GM10266 (cell line): ENCODE data around the gene PARD6G.

Experiments
- DNase-seq: peaks from one replicate; pipeline ENCODE4 v3.0.0; 2012; ENCODE audit errors: extremely low spot score
- CTCF ChIP-seq: IDR thresholded peaks from 2 replicates; pipeline ENCODE4 v1.5.1; 2012; ENCODE audit warnings: mild to moderate bottlenecking, low read depth; ENCODE audit not compliant: control insufficient read depth, insufficient read depth; ENCODE audit errors: missing control alignments

Gene PARD6G

GRCh38 chr18:80137137-80137536, 110.2 kb downstream of the PARD6G start:
- DNase-seq, result no peak
- no peak for TF ChIP-seq CTCF

- no peak for DNase-seq
- no peak for TF ChIP-seq CTCF
These were observed 110.6 kb downstream of the PARD6G start for GRCh38 chr18:80136679-80137078.

- no peak for TF ChIP-seq CTCF
- DNase-seq, result no peak
These were observed 112.2 kb downstream of the PARD6G start for GRCh38 chr18:80135136-80135535.

GRCh38 chr18:80133124-80133523, 114.2 kb downstream of the PARD6G start:
- TF ChIP-seq CTCF, result no peak
- DNase-seq, result no peak

- TF ChIP-seq CTCF, result no peak
- DNase-seq, result no peak
These were observed 115.0 kb downstream of the PARD6G start for GRCh38 chr18:80132180-80132812.

GRCh38 chr18:80130555-80130954, 116.8 kb downstream of the PARD6G start:
- TF ChIP-seq CTCF, result no peak
- DNase-seq, result no peak

- no peak for DNase-seq
- TF ChIP-seq CTCF, result no peak
These were observed 117.5 kb downstream of the PARD6G start for GRCh38 chr18:80129672-80130367.
